HL-60 (cell line): Measurements from ENCODE around the gene CCL8.

ENCODE experiments used
- DNase-seq, 2 experiments: peaks; one replicate each; pipeline ENCODE4 v3.0.0-alpha.2; 2010 to 2020; ENCODE audit warnings: low read depth in 1 of 2, low spot score in 1 of 2
- H3K27ac ChIP-seq: fragments of 250-450 bp; sonication (Bioruptor Pico); replicated peaks from 2 replicates; pipeline ENCODE4 v1.5.1; 2020; ENCODE audit warnings: mild to moderate bottlenecking, moderate library complexity
- H3K27me3 ChIP-seq: fragments of 250-450 bp; sonication (Bioruptor Pico); 2 replicates; pipeline ENCODE4 v1.5.1; 2021; ENCODE audit warnings: mild to moderate bottlenecking, moderate library complexity; ENCODE audit not compliant: insufficient read depth, poor library complexity, severe bottlenecking
- H3K4me3 ChIP-seq: replicated peaks from 2 replicates; pipeline ENCODE4 v1.5.1; 2011; ENCODE audit warnings: mild to moderate bottlenecking, control low read depth, low read length; ENCODE audit not compliant: insufficient read depth
- GABPA ChIP-seq: IDR thresholded peaks from 2 replicates; pipeline ENCODE4 v1.6.1; 2012; ENCODE audit warnings: low read depth
- POLR2AphosphoS5 ChIP-seq: IDR thresholded peaks from 2 replicates; pipeline ENCODE4 v1.6.1; 2012; ENCODE audit warnings: low read depth
- SPI1 ChIP-seq: IDR thresholded peaks from 2 replicates; pipeline ENCODE4 v1.6.1; 2012; ENCODE audit warnings: low read depth, mild to moderate bottlenecking, borderline replicate concordance
- TF ChIP-seq, protein P1 (sequence below): IDR thresholded peaks from 2 replicates; pipeline ENCODE4 v1.6.1; 2012; ENCODE audit warnings: low read depth; ENCODE audit not compliant: insufficient replicate concordance
- TF ChIP-seq, protein P2 (sequence below): IDR thresholded peaks from one replicate; pipeline ENCODE4 v1.5.1; 2011; ENCODE audit warnings: low read length, control low read depth, inconsistent platforms; ENCODE audit not compliant: insufficient read depth

CCL8 gene

DNA sequence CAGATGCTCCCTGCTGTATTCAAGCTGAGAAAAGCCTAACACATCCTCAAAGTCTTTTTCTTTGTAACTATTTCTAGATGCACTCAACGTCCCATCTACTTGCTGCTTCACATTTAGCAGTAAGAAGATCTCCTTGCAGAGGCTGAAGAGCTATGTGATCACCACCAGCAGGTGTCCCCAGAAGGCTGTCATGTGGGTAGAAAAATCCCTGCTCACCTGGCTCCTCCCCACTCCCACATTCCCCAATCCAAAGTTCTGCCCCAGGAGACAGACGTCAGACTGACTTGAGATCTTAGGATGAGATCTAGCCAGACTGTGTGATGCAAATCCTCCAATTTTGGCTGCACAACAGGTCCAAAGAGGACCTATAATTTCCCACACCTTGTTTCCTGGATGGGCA lies 38.2 kb downstream of the CCL8 start:
- TF ChIP-seq, protein P1, sequence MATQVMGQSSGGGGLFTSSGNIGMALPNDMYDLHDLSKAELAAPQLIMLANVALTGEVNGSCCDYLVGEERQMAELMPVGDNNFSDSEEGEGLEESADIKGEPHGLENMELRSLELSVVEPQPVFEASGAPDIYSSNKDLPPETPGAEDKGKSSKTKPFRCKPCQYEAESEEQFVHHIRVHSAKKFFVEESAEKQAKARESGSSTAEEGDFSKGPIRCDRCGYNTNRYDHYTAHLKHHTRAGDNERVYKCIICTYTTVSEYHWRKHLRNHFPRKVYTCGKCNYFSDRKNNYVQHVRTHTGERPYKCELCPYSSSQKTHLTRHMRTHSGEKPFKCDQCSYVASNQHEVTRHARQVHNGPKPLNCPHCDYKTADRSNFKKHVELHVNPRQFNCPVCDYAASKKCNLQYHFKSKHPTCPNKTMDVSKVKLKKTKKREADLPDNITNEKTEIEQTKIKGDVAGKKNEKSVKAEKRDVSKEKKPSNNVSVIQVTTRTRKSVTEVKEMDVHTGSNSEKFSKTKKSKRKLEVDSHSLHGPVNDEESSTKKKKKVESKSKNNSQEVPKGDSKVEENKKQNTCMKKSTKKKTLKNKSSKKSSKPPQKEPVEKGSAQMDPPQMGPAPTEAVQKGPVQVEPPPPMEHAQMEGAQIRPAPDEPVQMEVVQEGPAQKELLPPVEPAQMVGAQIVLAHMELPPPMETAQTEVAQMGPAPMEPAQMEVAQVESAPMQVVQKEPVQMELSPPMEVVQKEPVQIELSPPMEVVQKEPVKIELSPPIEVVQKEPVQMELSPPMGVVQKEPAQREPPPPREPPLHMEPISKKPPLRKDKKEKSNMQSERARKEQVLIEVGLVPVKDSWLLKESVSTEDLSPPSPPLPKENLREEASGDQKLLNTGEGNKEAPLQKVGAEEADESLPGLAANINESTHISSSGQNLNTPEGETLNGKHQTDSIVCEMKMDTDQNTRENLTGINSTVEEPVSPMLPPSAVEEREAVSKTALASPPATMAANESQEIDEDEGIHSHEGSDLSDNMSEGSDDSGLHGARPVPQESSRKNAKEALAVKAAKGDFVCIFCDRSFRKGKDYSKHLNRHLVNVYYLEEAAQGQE = no peak
- TF ChIP-seq SPI1 (no peak), GABPA (no peak), POLR2AphosphoS5 (no peak)
- TF ChIP-seq, protein P2, sequence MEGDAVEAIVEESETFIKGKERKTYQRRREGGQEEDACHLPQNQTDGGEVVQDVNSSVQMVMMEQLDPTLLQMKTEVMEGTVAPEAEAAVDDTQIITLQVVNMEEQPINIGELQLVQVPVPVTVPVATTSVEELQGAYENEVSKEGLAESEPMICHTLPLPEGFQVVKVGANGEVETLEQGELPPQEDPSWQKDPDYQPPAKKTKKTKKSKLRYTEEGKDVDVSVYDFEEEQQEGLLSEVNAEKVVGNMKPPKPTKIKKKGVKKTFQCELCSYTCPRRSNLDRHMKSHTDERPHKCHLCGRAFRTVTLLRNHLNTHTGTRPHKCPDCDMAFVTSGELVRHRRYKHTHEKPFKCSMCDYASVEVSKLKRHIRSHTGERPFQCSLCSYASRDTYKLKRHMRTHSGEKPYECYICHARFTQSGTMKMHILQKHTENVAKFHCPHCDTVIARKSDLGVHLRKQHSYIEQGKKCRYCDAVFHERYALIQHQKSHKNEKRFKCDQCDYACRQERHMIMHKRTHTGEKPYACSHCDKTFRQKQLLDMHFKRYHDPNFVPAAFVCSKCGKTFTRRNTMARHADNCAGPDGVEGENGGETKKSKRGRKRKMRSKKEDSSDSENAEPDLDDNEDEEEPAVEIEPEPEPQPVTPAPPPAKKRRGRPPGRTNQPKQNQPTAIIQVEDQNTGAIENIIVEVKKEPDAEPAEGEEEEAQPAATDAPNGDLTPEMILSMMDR = no peak
- H3K27ac ChIP-seq = no peak overlapping the region
- H3K27me3 ChIP-seq = no peaks in the 10 kb centered on the region
- DNase-seq = no peak
- no peak overlapping the region for H3K4me3 ChIP-seq

DNA sequence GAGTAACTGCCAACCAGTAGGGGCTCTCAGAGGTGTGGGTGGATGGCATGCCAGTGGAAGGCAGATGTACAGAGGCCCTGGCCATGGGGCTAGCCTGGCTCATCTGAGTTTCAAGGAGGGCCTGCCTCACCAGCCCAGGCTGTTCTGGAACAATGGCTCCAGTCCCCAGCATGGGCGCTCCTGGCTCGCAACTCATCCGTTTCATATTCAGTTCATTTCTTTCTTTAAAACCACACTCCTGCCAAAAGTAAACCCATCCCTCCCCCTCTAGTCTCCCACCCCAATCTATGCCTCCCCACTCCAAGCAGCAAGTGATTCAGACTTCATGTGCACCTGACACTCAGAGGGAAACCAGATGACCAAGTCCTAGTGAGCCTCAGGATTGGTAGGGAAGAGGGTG lies 39.4 kb downstream of the CCL8 start:
- no peak for DNase-seq
- Histone ChIP-seq H3K27me3 (no peaks in the 10 kb centered on the region), H3K27ac (no peak overlapping the region), H3K4me3 (no peak overlapping the region)
- TF ChIP-seq POLR2AphosphoS5 = no peak
- TF ChIP-seq, protein P2 = no peak
- no peak for TF ChIP-seq GABPA

DNA sequence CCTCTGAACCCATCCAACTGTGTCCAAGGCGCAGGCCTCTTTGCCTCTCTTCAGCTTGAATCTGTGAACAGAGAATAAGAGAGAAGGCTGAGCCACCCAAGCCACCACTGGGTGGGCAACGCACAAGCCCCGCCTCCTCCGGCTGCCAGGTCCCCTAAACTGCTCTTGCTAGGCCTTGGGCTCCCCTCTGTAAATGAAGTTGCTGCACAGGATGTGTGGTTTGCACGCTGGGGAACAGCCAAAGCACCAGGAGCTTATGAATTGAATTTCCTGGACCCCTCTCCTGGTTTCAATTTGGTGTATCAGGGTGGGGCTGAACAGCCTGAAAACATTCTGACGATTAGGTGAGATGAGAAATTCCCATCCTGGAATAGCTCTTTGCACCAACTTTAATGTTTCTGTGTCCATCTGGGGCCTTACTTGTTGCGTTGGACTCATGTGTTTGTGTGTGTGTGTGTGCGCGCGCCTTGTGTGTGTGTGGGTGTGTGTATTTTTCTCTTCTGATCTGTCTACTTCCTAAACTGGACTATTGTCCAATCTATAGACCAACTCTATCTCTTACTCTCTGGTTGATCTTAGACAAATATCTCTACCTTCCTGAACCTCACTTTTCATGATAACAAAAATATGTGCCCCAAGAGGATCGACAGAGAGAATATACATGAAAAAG lies 41.5 kb downstream of the CCL8 start:
- DNase-seq = no peak
- Histone ChIP-seq H3K27me3 (no peaks in the 10 kb centered on the region), H3K4me3 (no peak overlapping the region), H3K27ac (no peak overlapping the region)
- TF ChIP-seq, protein P1 = no peak
- TF ChIP-seq, protein P2 = no peak
- no peak for TF ChIP-seq SPI1
- TF ChIP-seq POLR2AphosphoS5 = no peak
- TF ChIP-seq GABPA = no peak
